ENCODE results near the gene KCNE4.
"Not testable (repeated sequence)": the region's sequence is repeated elsewhere in the genome, so short reads cannot be mapped to it uniquely, and the experiment has no call there.

The KCNE4 gene

GRCh38 chr2:223058952-223059716, 7.1 kb downstream of the KCNE4 start:
- no peak for DNase-seq

GRCh38 chr2:223060201-223060825, 8.3 kb downstream of the KCNE4 start:
- DNase-seq, result no peak

- no peak for DNase-seq
Observed at GRCh38 chr2:223062396-223062795, 10.4 kb downstream of the KCNE4 start.

GRCh38 chr2:223065107-223065506, 13.1 kb downstream of the KCNE4 start:
- DNase-seq, result no peak

GRCh38 chr2:223066721-223067120, 14.7 kb downstream of the KCNE4 start:
- no peak for DNase-seq

- no peak for DNase-seq
Observed at GRCh38 chr2:223068071-223068470, 16.1 kb downstream of the KCNE4 start.

GRCh38 chr2:223069465-223069864, 17.5 kb downstream of the KCNE4 start:
- DNase-seq, result no peak

- DNase-seq, result no peak
Observed at GRCh38 chr2:223069988-223070387, 18.0 kb downstream of the KCNE4 start.

- DNase-seq, result no peak
Observed at GRCh38 chr2:223071139-223071538, 19.1 kb downstream of the KCNE4 start.

GRCh38 chr2:223072826-223073225, 20.8 kb downstream of the KCNE4 start:
- DNase-seq, result no peak

- DNase-seq, result no peak
Observed at GRCh38 chr2:223075301-223076270, 23.6 kb downstream of the KCNE4 start.

- no peak for DNase-seq
Observed at GRCh38 chr2:223076573-223076972, 24.6 kb downstream of the KCNE4 start.

- no peak for DNase-seq
Observed at GRCh38 chr2:223078482-223078881, 26.5 kb downstream of the KCNE4 start.

GRCh38 chr2:223079378-223079777, 27.4 kb downstream of the KCNE4 start:
- no peak for DNase-seq

- no peak for DNase-seq
Observed at GRCh38 chr2:223079925-223080324, 27.9 kb downstream of the KCNE4 start.

- DNase-seq, result not testable (repeated sequence)
Observed at GRCh38 chr2:223080790-223081360, 28.9 kb downstream of the KCNE4 start.

- no peak for DNase-seq
Observed at GRCh38 chr2:223081789-223082188, 29.8 kb downstream of the KCNE4 start.

- no peak for DNase-seq
Observed at GRCh38 chr2:223082706-223083105, 30.7 kb downstream of the KCNE4 start.

GRCh38 chr2:223083402-223084070, 31.5 kb downstream of the KCNE4 start:
- DNase-seq, result no peak

GRCh38 chr2:223084873-223085272, 32.9 kb downstream of the KCNE4 start:
- no peak for DNase-seq

GRCh38 chr2:223086370-223086981, 34.5 kb downstream of the KCNE4 start:
- no peak for DNase-seq

- no peak for DNase-seq
Observed at GRCh38 chr2:223087466-223087865, 35.5 kb downstream of the KCNE4 start.
